GM12878 (cell line): ENCODE data around the gene KLF6. TPM values are rescaled to one million over a fixed set of nuclear protein-coding genes. Genes with fewer than 3 reads are reported as not detected.

ENCODE experiments used
- ATAC-seq: fragments of 200-7000 bp; cut with Tn5 transposase; 3 replicates; pipeline ENCODE4 v1.9.1; 2020; ENCODE audit warnings: mild to moderate bottlenecking, moderate library complexity
- BruUV-seq: library from RNA; stranded (reverse); fragments of 400-500 nt; replicated peaks from 2 replicates; lab custom pipeline; 2021; lab: Mats Ljungman, UMichigan
- CTCF ChIA-PET: fragments of 300-600 bp; sonication (Branson Sonifier 250); formaldehyde crosslinking; extraction: SDS; loops from one replicate; lab custom pipeline; 2021; ENCODE audit warnings: inconsistent platforms; lab: Yijun Ruan, JAX
- POLR2A ChIA-PET: fragments of 350-600 bp; formaldehyde crosslinking; extraction: SDS; loops from one replicate; lab custom pipeline; 2021; ENCODE audit warnings: inconsistent platforms; lab: Charles Lee
- RAD21 ChIA-PET: fragments of 300-600 bp; sonication (Branson Sonifier 250); formaldehyde crosslinking; loops from one replicate; lab custom pipeline; 2023; ENCODE audit warnings: antibody characterized with exemption; ENCODE audit not compliant: unreplicated experiment; lab: Charles Lee
- SMC1A ChIA-PET: fragments of 300-600 bp; sonication (Branson Sonifier 250); formaldehyde crosslinking; loops from one replicate; lab custom pipeline; 2023; ENCODE audit not compliant: unreplicated experiment, uncharacterized antibody; lab: Charles Lee
- DNase-seq: peaks from one replicate; pipeline ENCODE4 v3.0.0-alpha.2; 2011; ENCODE audit warnings: low read depth, low spot score
- FAIRE-seq: peaks from 3 replicates; lab custom pipeline; 2011; peaks lifted over from hg19 to GRCh38; lab: Jason Lieb, UNC
- H2AFZ ChIP-seq: 2 replicates; pipeline ENCODE4 v1.6.0; 2011; ENCODE audit warnings: low read depth, low read length, control low read depth; ENCODE audit not compliant: control insufficient read depth
- H3K27ac ChIP-seq: 2 replicates; pipeline ENCODE4 v1.5.1; 2011; ENCODE audit warnings: control low read depth; ENCODE audit not compliant: control insufficient read depth, insufficient read depth
- H3K27me3 ChIP-seq, 2 experiments: replicated peaks in 1 of 2; 2 replicates each; pipeline versions ENCODE4 v1.6.0 to v1.6.1; 2011; ENCODE audit warnings: low read length in 1 of 2; ENCODE audit not compliant: control insufficient read depth in 2 of 2, insufficient read depth in 2 of 2
- H3K36me3 ChIP-seq, 2 experiments: 2 replicates each; pipeline ENCODE4 v1.5.1; 2011; ENCODE audit warnings: low read length in 1 of 2; ENCODE audit not compliant: control insufficient read depth in 2 of 2, insufficient read depth in 2 of 2
- H3K4me1 ChIP-seq: 2 replicates; pipeline ENCODE4 v1.6.1; 2011; ENCODE audit warnings: mild to moderate bottlenecking, low read length, moderate library complexity, mixed read lengths; ENCODE audit not compliant: control insufficient read depth, insufficient read depth
- H3K4me2 ChIP-seq: 2 replicates; pipeline ENCODE4 v1.6.0; 2011; ENCODE audit warnings: control low read depth; ENCODE audit not compliant: control insufficient read depth, insufficient read depth
- H3K4me3 ChIP-seq: fragments of 200-600 bp; sonication (generic); 2 replicates; pipeline ENCODE4 v1.5.1; 2016
- H3K79me2 ChIP-seq: 2 replicates; pipeline ENCODE4 v1.6.0; 2011; ENCODE audit warnings: low read length; ENCODE audit not compliant: control insufficient read depth, insufficient read depth
- H3K9ac ChIP-seq: 2 replicates; pipeline ENCODE4 v1.8.0; 2011; ENCODE audit warnings: low read length, control low read depth, mixed read lengths; ENCODE audit not compliant: control insufficient read depth, insufficient read depth
- H3K9me3 ChIP-seq: replicated peaks from 3 replicates; pipeline ENCODE4 v1.5.1; 2011; ENCODE audit warnings: mild to moderate bottlenecking, low read length; ENCODE audit not compliant: control insufficient read depth, insufficient read depth
- H4K20me1 ChIP-seq: 2 replicates; pipeline ENCODE4 v1.6.0; 2011; ENCODE audit not compliant: control insufficient read depth, insufficient read depth
- CEBPZ ChIP-seq: fragments of 150-350 bp; IDR thresholded peaks from 2 replicates; pipeline ENCODE4 v1.6.1; 2016; ENCODE audit warnings: low read depth, low read length
- LARP7 ChIP-seq: fragments of 450-650 bp; IDR thresholded peaks from 2 replicates; pipeline ENCODE4 v1.6.1; 2017; ENCODE audit warnings: mild to moderate bottlenecking
- NBN ChIP-seq: fragments of 450-650 bp; IDR thresholded peaks from 2 replicates; pipeline ENCODE4 v1.6.1; 2016
- POLR2A ChIP-seq: IDR thresholded peaks from 2 replicates; pipeline ENCODE4 v1.6.1; 2011; ENCODE audit warnings: low read depth, mild to moderate bottlenecking, low read length
- RUNX3 ChIP-seq: IDR thresholded peaks from 2 replicates; pipeline ENCODE4 v1.6.1; 2012; ENCODE audit warnings: low read length, inconsistent platforms
- SREBF2 ChIP-seq: IDR thresholded peaks from 2 replicates; pipeline ENCODE4 v1.6.1; 2012; ENCODE audit warnings: mild to moderate bottlenecking, low read length
- TBL1XR1 ChIP-seq: IDR thresholded peaks from 2 replicates; pipeline ENCODE4 v1.6.1; 2012; ENCODE audit warnings: low read depth, low read length, improper control_type of control experiment
- TCF12 ChIP-seq: IDR thresholded peaks from 2 replicates; pipeline ENCODE4 v1.6.1; 2011; ENCODE audit warnings: low read depth, mild to moderate bottlenecking, low read length
- WRNIP1 ChIP-seq: IDR thresholded peaks from 2 replicates; pipeline ENCODE4 v1.6.1; 2011; ENCODE audit warnings: low read depth, low read length, improper control_type of control experiment, borderline replicate concordance
- YBX1 ChIP-seq: fragments of 450-650 bp; IDR thresholded peaks from 2 replicates; pipeline ENCODE4 v1.6.1; 2016; ENCODE audit warnings: antibody characterized with exemption
- WGBS: methylation state at CpG from one replicate; pipeline ENCODE4 v1.1.6; 2016; ENCODE audit warnings: low lambda C conversion rate; ENCODE audit not compliant: insufficient replicate concordance, insufficient coverage; ENCODE audit errors: missing lambda C conversion rate; 5-methylcytosine and 5-hydroxymethylcytosine counted together
- in situ Hi-C: fragments of 300-500 bp; cut with MboI; formaldehyde crosslinking; loops from 9 replicates; pipeline ENCODE4 v1.14.3; 2018; ENCODE audit warnings: mixed read lengths
- intact Hi-C: fragments of 100-400 bp; cut with micrococcal nuclease; formaldehyde crosslinking; loops from one replicate; pipeline ENCODE4 v1.14.2; 2022; ENCODE audit not compliant: unreplicated experiment
- polyA plus RNA-seq, 11 experiments: library from polyadenylated mRNA; depleted of rRNA in 4 of 11; unstranded in 6 of 11; stranded (reverse) in 5 of 11; fragments of >200 nt; fragmentation: Nextera tagmentation in 4 of 11; fragmentation: Illumina TruSeq in 1 of 11; extraction: Ambion mirVana in 4 of 11; extraction: Trizol in 1 of 11; gene quantifications; 1 replicate in 1 of 11; 2 replicates in 10 of 11; pipeline versions ENCODE4 v1.2.1 to v1.2.3, GENCODE V29; 2011 to 2016; ENCODE audit warnings: inconsistent platforms in 2 of 11, missing spikeins in 2 of 11, low read depth in 1 of 11
- total RNA-seq, 4 experiments: library from RNA; depleted of rRNA in 3 of 4; stranded (reverse); fragments of >200 nt in 3 of 4; fragmentation: Illumina TruSeq in 1 of 4; extraction: Trizol in 1 of 4; gene quantifications; 2 replicates each; pipeline versions ENCODE4 v1.2.1 to v1.2.3, GENCODE V29; 2013 to 2021
- TF ChIP-seq, protein P1 (sequence below): IDR thresholded peaks from 2 replicates; pipeline ENCODE4 v1.6.1; 2012; ENCODE audit warnings: improper control_type of control experiment, low read depth, low read length; ENCODE audit not compliant: insufficient replicate concordance

Gene KLF6
- total and polyA plus RNA-seq, 10 of the 15 experiments (the other 5 are each of a cell fraction or from before 2014, with no cell fraction given): 7.4 to 54.1 (median 23.5) TPM

- no peaks in the 10 kb centered on the region for H3K27me3 ChIP-seq
- no TSS peak for BruUV-seq
- intact Hi-C loops: no loop called here
- no peak overlapping the region for H3K9ac ChIP-seq
- ChIA-PET SMC1A (interaction anchor here (0.5 to 2.5 kb wide), 9 partner anchors 9 to 241 kb away, joined by 3 to 6 read pairs (median 4); no protein-coding TSS in a partner anchor), CTCF (interaction anchor here (1.0 to 2.0 kb wide), 3 partner anchors 14 to 26 kb away, joined by 3 to 5 read pairs (median 5); no protein-coding TSS in a partner anchor), POLR2A (interaction anchor here (4.7 kb wide), 1 partner anchor 27 kb away, joined by 27 read pairs; no protein-coding TSS in a partner anchor), RAD21 (interaction anchor here (0.6 to 2.6 kb wide), 2 partner anchors 14 to 54 kb away, joined by 4 to 9 read pairs; no protein-coding TSS in a partner anchor)
- no peak overlapping the region for H3K4me3 ChIP-seq
- DNase-seq: no peak
- no peaks in the 10 kb centered on the region for H3K79me2 ChIP-seq
- ATAC-seq: no peak
- H3K27ac ChIP-seq: no peak overlapping the region
- TF ChIP-seq TCF12 (no peak), POLR2A (no peak), SREBF2 (no peak), NBN (no peak), YBX1 (no peak), LARP7 (no peak), WRNIP1 (no peak), RUNX3 (no peak), TBL1XR1 (no peak), CEBPZ (no peak)
- TF ChIP-seq, protein P1, sequence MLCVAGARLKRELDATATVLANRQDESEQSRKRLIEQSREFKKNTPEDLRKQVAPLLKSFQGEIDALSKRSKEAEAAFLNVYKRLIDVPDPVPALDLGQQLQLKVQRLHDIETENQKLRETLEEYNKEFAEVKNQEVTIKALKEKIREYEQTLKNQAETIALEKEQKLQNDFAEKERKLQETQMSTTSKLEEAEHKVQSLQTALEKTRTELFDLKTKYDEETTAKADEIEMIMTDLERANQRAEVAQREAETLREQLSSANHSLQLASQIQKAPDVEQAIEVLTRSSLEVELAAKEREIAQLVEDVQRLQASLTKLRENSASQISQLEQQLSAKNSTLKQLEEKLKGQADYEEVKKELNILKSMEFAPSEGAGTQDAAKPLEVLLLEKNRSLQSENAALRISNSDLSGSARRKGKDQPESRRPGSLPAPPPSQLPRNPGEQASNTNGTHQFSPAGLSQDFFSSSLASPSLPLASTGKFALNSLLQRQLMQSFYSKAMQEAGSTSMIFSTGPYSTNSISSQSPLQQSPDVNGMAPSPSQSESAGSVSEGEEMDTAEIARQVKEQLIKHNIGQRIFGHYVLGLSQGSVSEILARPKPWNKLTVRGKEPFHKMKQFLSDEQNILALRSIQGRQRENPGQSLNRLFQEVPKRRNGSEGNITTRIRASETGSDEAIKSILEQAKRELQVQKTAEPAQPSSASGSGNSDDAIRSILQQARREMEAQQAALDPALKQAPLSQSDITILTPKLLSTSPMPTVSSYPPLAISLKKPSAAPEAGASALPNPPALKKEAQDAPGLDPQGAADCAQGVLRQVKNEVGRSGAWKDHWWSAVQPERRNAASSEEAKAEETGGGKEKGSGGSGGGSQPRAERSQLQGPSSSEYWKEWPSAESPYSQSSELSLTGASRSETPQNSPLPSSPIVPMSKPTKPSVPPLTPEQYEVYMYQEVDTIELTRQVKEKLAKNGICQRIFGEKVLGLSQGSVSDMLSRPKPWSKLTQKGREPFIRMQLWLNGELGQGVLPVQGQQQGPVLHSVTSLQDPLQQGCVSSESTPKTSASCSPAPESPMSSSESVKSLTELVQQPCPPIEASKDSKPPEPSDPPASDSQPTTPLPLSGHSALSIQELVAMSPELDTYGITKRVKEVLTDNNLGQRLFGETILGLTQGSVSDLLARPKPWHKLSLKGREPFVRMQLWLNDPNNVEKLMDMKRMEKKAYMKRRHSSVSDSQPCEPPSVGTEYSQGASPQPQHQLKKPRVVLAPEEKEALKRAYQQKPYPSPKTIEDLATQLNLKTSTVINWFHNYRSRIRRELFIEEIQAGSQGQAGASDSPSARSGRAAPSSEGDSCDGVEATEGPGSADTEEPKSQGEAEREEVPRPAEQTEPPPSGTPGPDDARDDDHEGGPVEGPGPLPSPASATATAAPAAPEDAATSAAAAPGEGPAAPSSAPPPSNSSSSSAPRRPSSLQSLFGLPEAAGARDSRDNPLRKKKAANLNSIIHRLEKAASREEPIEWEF: no peak
- in situ Hi-C loops: no loop called here
- H2AFZ ChIP-seq: no peak overlapping the region
- H3K9me3 ChIP-seq: no peaks in the 10 kb centered on the region; the same call in 2 of the 3 replicates
- H3K4me1 ChIP-seq: peaks cover 24% of the 10 kb centered on the region
- FAIRE-seq: no peak
- H3K4me2 ChIP-seq: no peak overlapping the region
- no peaks in the 10 kb centered on the region for H4K20me1 ChIP-seq
- H3K36me3 ChIP-seq: no peaks in the 10 kb centered on the region
- WGBS: 91% methylated on average over 14 of the region's 14 CpGs
Observed at GRCh38 chr10:3755440-3756359, 29.3 kb downstream of the KLF6 start.
